C1 segment of cervical spinal cord (tissue), 14 donors: ENCODE measurements around the gene TBX5.
A peak's percentile ranks its signal among the peaks of the same experiment; 100 is the strongest.

Source experiments
- DNase-seq, 14 donors: peaks; one replicate each; lab custom pipeline; 2025; lab: John Stamatoyannopoulos, UW

TBX5 gene

DNA sequence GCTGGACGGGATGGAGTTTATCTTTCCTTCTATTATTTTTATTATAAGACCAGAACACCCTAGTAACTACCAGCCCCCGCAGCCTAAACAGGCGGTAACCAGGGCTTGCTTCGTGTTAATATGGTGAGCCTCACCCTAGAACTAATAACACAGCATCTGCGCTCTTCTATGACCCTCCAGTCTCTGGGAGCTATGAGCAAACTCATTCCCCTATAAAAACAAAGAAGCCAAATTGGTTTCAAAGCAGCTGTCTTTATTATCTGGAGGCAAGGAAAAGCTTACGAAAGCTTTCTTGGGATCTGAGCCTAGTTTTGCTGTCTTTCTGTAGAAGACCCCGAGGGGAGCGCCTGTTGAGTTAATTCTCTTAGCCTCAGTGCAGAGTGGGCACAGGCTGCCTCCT lies 85.0 kb downstream of the TBX5 start:
- no peak for DNase-seq

DNA sequence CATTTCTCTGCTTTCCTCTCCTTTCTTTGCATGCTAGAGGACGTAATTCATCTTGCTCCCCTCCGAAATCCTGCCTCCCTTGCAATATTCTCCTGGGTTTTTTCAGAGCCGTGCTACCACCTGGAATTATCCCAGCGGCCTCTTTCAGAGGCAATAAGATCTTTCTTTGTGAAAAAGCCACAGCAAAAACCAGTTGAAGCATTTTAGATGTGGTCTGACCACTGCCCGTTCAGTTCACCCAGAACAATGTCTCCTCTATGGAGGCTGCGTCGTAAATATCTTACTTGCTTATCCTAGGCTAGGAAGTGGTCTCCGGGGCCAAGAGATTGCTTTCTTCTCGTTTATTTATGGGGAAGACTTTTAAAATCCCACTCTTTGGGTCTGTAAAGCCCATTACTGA lies 85.8 kb downstream of the TBX5 start:
- no peak for DNase-seq

DNA sequence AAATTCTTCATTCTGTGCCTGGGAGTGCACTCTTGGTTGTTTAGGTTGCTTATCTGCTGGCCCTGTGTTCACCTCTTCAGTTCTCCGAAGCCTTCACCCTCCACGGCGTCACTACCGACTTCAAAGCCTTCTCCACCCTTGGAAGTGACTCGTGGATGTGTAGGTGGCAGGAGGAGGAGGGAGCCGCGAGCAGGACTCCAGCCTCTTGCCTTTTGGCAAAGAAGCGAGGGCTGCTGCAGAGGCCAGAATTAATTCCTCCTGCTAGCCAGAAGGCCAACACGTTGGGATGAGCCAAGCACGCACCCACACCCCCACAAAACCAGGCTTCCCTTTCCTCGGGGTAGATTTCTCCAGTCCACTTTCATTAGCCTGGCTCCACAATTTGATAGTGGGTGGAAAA lies 86.5 kb downstream of the TBX5 start:
- DNase-seq = peak in 1 of 14 donors; percentile 0

DNA sequence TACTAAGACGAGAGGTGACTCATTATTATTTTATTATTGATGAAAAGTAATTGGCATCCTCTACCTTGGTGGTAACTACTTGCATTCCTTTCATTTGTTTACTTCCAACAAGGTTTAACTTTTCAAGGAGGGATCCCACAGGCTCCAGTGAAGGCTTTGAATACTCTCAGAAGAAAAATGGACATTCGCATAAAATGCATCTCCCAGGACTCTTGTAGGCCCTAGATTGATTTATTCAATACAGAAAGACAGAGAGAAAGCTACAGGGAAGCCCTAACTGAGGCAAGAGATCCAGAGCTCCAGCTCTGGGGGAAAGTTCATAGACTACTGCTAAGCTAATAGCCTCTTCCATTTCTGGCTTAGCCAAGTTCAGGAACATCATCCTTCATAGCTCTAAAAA lies 87.0 kb downstream of the TBX5 start:
- no peak for DNase-seq

DNA sequence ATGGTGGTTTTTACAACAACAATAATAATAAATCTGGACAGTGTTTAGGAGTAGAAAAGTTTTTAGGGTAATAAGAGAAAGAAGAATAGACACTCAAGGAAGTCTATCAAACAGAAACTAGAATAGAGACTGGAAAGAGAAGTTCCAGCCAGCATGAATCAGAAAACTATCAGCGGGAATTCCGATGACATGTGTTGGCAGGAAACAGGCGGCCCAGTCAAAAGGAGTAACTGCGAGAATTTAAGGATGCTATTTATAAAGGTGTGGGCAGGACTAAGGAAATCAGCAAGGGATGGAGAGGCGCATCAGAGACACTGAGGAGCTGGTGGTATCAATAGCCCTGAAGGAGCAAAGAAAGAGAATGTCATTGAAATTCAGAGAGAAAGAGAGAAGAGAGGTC lies 89.9 kb downstream of the TBX5 start:
- DNase-seq = peak in 1 of 14 donors; percentile 43

DNA sequence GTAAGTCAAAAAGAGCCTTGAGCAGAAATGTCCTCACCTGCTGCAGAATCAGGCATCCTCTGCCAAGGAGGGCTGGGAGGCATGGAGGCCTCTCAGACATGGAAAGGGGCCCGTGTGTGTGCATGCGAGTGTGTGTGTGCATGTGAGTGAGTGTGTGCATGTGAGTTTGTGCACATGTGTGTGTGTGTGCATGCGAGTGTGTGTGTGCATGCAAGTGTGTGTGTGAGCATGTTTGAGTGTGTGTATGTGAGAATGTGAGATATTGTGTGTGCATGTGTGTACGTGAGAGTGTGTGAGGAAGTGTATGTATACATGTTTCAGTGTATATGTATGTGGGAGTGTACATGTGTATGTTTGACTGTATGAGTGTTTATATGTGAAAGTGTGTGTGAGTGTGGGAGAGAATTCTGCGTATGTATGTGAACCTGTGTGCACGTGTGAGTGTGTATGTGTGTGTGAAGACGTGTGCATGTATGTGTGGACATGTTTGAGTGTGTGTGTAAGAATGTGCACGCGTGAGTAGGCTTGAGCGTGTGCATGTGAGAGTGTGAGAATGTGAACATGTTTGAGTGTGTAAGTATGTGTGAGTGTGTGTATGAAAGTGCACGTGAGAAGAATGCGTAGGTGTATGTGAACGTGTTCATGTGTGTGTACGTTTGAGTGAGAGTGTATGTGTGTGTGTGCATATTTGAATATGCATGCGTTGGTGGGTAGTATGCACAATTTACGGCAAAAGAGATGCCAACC lies 90.8 kb downstream of the TBX5 start:
- DNase-seq = no peak

DNA sequence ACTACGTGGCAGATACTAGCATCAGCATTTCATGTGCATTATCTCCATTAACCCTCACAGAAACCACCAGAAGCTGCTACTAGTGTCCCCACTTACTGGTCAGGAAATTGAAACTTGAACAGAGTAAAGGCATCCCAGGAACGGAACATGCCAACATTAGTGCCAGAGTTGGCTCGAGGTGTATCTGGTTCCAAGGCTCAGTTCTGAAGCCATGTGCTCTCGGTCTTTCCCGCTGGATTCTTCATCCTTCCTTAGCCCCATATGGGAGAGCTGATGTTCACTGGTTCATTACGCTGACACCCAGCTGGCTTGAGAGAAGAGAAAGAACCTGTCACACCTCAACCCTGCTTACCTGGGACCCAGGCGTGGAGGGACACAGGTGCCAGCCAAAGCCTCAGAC lies 91.5 kb downstream of the TBX5 start:
- DNase-seq = no peak

DNA sequence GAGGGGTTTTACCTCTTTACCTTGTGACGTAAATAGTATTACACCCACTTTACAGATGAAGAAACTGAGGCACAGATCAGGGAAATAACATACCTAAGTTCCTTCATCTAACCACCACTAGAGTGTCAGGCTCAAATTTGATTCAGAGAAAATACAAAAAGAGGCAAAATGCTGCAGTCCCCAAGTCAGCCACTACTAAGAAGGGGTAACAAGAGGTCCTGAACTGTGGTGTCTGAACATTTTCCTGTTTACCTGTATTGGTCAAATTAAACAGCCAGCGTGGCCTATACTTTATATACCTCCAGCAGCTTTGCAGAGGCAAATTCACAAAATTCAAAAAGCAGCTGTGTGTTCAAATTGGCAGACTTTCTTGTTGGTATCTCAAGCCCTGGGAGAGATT lies 92.0 kb downstream of the TBX5 start:
- no peak for DNase-seq

DNA sequence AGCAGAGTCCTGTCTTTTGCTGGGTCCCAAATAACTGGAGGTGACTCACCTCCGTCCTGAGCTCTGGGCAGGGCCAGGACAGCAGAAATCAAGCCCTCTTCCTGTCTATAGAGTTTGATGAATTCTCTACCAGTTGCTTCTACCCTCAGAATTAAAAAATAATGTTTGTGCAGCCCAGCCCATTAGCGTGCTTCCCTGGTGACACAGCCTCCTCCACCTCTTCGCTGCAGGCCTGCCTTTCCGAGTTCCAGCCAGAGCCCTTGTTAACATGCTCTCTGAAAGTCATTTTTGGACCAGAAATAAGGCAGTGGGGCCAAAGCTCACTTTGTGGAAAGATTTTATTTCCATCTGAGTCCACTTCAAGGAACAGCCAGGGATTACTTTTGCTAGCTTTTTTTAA lies 94.0 kb downstream of the TBX5 start:
- DNase-seq = peak in 4 of 14 donors; percentile 1 to 36 (median 14)

DNA sequence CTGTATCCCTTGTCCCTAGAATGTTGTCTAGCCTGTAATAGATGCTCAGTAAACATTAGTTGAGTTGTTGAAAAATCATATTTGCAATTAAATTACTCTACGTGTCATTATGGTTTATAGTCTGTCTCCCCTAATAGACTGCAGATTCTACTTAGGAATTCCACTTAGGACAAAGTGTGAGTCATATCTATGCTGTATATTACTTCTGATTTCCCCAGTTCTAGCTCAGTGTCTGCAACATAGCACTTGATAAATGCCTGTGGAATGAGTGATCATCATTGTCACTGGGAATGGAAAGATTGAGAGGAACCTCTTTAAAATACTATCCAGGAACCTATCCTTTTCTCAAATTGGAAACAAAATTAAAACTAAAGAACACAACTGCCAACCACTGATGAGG lies 99.3 kb downstream of the TBX5 start:
- DNase-seq = no peak

DNA sequence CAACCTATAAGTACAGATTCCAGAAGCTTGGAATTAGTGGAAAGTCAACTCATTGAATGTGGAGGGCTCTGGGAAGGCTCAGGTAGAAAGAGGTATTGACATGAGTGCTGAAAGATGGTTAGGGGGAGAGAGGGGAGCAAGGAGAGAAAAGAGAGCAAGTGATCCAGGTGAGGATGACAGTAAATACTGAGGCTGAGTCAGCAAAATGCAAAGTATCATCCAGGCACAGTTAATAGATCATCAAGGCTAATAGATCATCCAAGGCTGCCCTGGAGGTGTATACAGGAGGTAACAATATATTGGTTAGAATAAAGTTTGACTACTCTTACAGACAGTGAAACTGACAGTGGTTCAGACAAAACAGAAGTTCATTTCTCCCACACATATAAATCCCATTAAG lies 100.5 kb downstream of the TBX5 start:
- no peak for DNase-seq
